HepG2 (cell line): ENCODE measurements around the gene TMC8. TPM values are rescaled to one million over a fixed set of nuclear protein-coding genes. Genes with fewer than 3 reads are reported as not detected.

Experiments
- ARNTL ChIP-seq: sonication (generic); formaldehyde crosslinking; IDR thresholded peaks from 2 replicates; pipeline ENCODE4 v1.4.0; 2020; ENCODE audit warnings: mild to moderate bottlenecking, missing genetic modification reagents
- ATAD3A ChIP-seq: sonication (generic); formaldehyde crosslinking; IDR thresholded peaks from 2 replicates; pipeline ENCODE4 v1.4.0; 2020; ENCODE audit warnings: missing genetic modification reagents
- ATF7 ChIP-seq, 2 experiments: fragments of 450-650 bp in 1 of 2; sonication (generic) in 1 of 2; formaldehyde crosslinking in 1 of 2; IDR thresholded peaks; 2 replicates each; pipeline versions ENCODE4 v1.4.0 to v1.6.1; 2016 to 2020; ENCODE audit warnings: antibody characterized with exemption in 1 of 2, mild to moderate bottlenecking in 1 of 2, missing genetic modification reagents in 1 of 2
- CBX1 ChIP-seq: IDR thresholded peaks from one replicate; pipeline ENCODE4 v1.6.1; 2016; ENCODE audit warnings: antibody characterized with exemption, low read depth
- DBP ChIP-seq: sonication (generic); formaldehyde crosslinking; IDR thresholded peaks from 2 replicates; pipeline ENCODE4 v1.4.0; 2020; ENCODE audit warnings: missing genetic modification reagents; ENCODE audit errors: not compliant biosample characterization
- GFI1 ChIP-seq: sonication (generic); formaldehyde crosslinking; IDR thresholded peaks from 2 replicates; pipeline ENCODE4 v1.5.0; 2020; ENCODE audit warnings: missing genetic modification reagents, mild to moderate bottlenecking, borderline replicate concordance
- HBP1 ChIP-seq: IDR thresholded peaks from 2 replicates; pipeline ENCODE4 v1.6.1; 2016; ENCODE audit warnings: low read depth, control low read depth
- MZF1 ChIP-seq: sonication (generic); formaldehyde crosslinking; IDR thresholded peaks from 2 replicates; pipeline ENCODE4 v1.8.1; 2023; ENCODE audit warnings: mild to moderate bottlenecking, missing genetic modification reagents, borderline replicate concordance
- RFXANK ChIP-seq: IDR thresholded peaks from 2 replicates; pipeline ENCODE4 v1.6.1; 2016
- RXRB ChIP-seq: IDR thresholded peaks from 2 replicates; pipeline ENCODE4 v1.6.1; 2016; ENCODE audit warnings: borderline replicate concordance, missing genetic modification reagents, missing compliant biosample characterization
- UBTF ChIP-seq: sonication (generic); formaldehyde crosslinking; IDR thresholded peaks from 2 replicates; pipeline ENCODE4 v1.4.0; 2020; ENCODE audit warnings: mild to moderate bottlenecking, missing genetic modification reagents
- ZNF160 ChIP-seq: sonication (generic); formaldehyde crosslinking; IDR thresholded peaks from 2 replicates; pipeline ENCODE4 v1.8.0; 2022; ENCODE audit warnings: mild to moderate bottlenecking, inconsistent platforms, missing genetic modification reagents
- ZNF251 ChIP-seq: sonication (generic); formaldehyde crosslinking; IDR thresholded peaks from 2 replicates; pipeline ENCODE4 v1.9.0; 2021; ENCODE audit warnings: mild to moderate bottlenecking, missing genetic modification reagents
- ZNF350 ChIP-seq: sonication (generic); formaldehyde crosslinking; IDR thresholded peaks from 2 replicates; pipeline ENCODE4 v1.4.0; 2020; ENCODE audit warnings: mild to moderate bottlenecking, low read depth, missing genetic modification reagents, borderline replicate concordance
- ZNF564 ChIP-seq: sonication (generic); formaldehyde crosslinking; IDR thresholded peaks from 2 replicates; pipeline ENCODE4 v1.8.1; 2023; ENCODE audit warnings: mild to moderate bottlenecking, missing genetic modification reagents
- ZNF605 ChIP-seq: sonication (generic); formaldehyde crosslinking; IDR thresholded peaks from 2 replicates; pipeline ENCODE4 v1.8.0; 2022; ENCODE audit warnings: mild to moderate bottlenecking, missing genetic modification reagents
- ZNF709 ChIP-seq: sonication (generic); formaldehyde crosslinking; IDR thresholded peaks from 2 replicates; pipeline ENCODE4 v1.5.0; 2020; ENCODE audit warnings: mild to moderate bottlenecking, missing genetic modification reagents
- ZNF782 ChIP-seq: sonication (generic); formaldehyde crosslinking; IDR thresholded peaks from 2 replicates; pipeline ENCODE4 v1.4.0; 2020; ENCODE audit warnings: missing genetic modification reagents, mild to moderate bottlenecking, borderline replicate concordance
- polyA plus RNA-seq, 8 experiments: library from polyadenylated mRNA; depleted of rRNA in 3 of 8; stranded (reverse) in 7 of 8; unstranded in 1 of 8; fragments of >200 nt; fragmentation: Illumina TruSeq in 4 of 8; extraction: Trizol in 4 of 8; gene quantifications; 2 replicates each; pipeline versions ENCODE4 v1.2.1 to v1.2.3, GENCODE V29; 2011 to 2016; ENCODE audit warnings: low read depth in 4 of 8, missing spikeins in 1 of 8, mixed read lengths in 1 of 8; ENCODE audit not compliant: insufficient read depth in 1 of 8
- total RNA-seq, 5 experiments: library from RNA; depleted of rRNA; stranded (reverse); fragments of >200 nt; fragmentation: Illumina TruSeq; extraction: Trizol; gene quantifications; 2 replicates each; pipeline ENCODE4 v1.2.3, GENCODE V29; 2016; ENCODE audit warnings: low read depth in 1 of 5
- TF ChIP-seq, protein P1 (sequence below): IDR thresholded peaks from 2 replicates; pipeline ENCODE4 v1.6.1; 2016; ENCODE audit warnings: mild to moderate bottlenecking, missing biosample characterization, missing genetic modification reagents
- TF ChIP-seq, protein P2 (sequence below): sonication (generic); formaldehyde crosslinking; IDR thresholded peaks from 2 replicates; pipeline ENCODE4 v1.4.0; 2020; ENCODE audit warnings: missing genetic modification reagents
- TF ChIP-seq, protein P3 (sequence below): conservative IDR thresholded peaks from 2 replicates; pipeline ENCODE4 v1.6.1; 2018; ENCODE audit warnings: missing genetic modification reagents

The TMC8 gene
- total and polyA plus RNA-seq, 2 of the 13 experiments (the other 11 are each of a cell fraction or from before 2014, with no cell fraction given) = 0.53 to 7.8 TPM

GRCh38 chr17:78128551-78129350 lies 1.8 kb upstream of the TMC8 start, which contains the start of gene TMC6 (continued):
- TF ChIP-seq, protein P1, sequence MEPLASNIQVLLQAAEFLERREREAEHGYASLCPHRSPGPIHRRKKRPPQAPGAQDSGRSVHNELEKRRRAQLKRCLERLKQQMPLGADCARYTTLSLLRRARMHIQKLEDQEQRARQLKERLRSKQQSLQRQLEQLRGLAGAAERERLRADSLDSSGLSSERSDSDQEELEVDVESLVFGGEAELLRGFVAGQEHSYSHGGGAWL (CRISPR knock-in tag) = peak; percentile 68; the same call in 1 of the 2 replicates
- TF ChIP-seq ATAD3A (CRISPR knock-in tag) (0 out of 2 replicates have a peak, but pooled peaks have one; percentile 51), ZNF782 (CRISPR knock-in tag) (peak; percentile 49; the same call in 1 of the 2 replicates), RFXANK (CRISPR knock-in tag) (no peak), UBTF (peak; percentile 25; the same call in 1 of the 2 replicates), ARNTL (peak; percentile 56), ZNF350 (CRISPR knock-in tag) (peak; percentile 11; the same call in 1 of the 2 replicates), HBP1 (0 out of 2 replicates have a peak, but pooled peaks have one; percentile 11), ZNF251 (CRISPR knock-in tag) (no peak), ZNF160 (CRISPR knock-in tag) (no peak), RXRB (CRISPR knock-in tag) (peak; percentile 61; the same call in 1 of the 2 replicates), ZNF564 (CRISPR knock-in tag) (peak; percentile 91), GFI1 (CRISPR knock-in tag) (peak; percentile 28; the same call in 1 of the 2 replicates), DBP (peak; percentile 51), MZF1 (CRISPR knock-in tag) (no peak), ZNF605 (CRISPR knock-in tag) (peak; percentile 10; the same call in 1 of the 2 replicates), CBX1 (peak; percentile 51), ZNF709 (CRISPR knock-in tag) (peak; percentile 27; the same call in 1 of the 2 replicates), ATF7 (IDR thresholded peaks at IDR 0.05) (no peak), ATF7 (CRISPR knock-in tag; IDR thresholded peaks at IDR 0.05) (no peak)
- TF ChIP-seq, protein P2, sequence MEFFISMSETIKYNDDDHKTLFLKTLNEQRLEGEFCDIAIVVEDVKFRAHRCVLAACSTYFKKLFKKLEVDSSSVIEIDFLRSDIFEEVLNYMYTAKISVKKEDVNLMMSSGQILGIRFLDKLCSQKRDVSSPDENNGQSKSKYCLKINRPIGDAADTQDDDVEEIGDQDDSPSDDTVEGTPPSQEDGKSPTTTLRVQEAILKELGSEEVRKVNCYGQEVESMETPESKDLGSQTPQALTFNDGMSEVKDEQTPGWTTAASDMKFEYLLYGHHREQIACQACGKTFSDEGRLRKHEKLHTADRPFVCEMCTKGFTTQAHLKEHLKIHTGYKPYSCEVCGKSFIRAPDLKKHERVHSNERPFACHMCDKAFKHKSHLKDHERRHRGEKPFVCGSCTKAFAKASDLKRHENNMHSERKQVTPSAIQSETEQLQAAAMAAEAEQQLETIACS (CRISPR knock-in tag) = no peak
- TF ChIP-seq, protein P3, sequence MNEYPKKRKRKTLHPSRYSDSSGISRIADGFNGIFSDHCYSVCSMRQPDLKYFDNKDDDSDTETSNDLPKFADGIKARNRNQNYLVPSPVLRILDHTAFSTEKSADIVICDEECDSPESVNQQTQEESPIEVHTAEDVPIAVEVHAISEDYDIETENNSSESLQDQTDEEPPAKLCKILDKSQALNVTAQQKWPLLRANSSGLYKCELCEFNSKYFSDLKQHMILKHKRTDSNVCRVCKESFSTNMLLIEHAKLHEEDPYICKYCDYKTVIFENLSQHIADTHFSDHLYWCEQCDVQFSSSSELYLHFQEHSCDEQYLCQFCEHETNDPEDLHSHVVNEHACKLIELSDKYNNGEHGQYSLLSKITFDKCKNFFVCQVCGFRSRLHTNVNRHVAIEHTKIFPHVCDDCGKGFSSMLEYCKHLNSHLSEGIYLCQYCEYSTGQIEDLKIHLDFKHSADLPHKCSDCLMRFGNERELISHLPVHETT (CRISPR knock-in tag) = 0 out of 2 replicates have a peak, but pooled peaks have one; percentile 26
